ENCODE measurements around the gene SENP6.
"Not testable (repeated sequence)": the region's sequence is repeated elsewhere in the genome, so short reads cannot be mapped to it uniquely, and the experiment has no call there.

SENP6 gene

GRCh38 chr6:75608956-75609533, 7.4 kb downstream of the SENP6 start:
- no peak for DNase-seq

GRCh38 chr6:75609639-75610590, 8.2 kb downstream of the SENP6 start:
- DNase-seq = no peak

- no peak for DNase-seq
These were observed 9.5 kb downstream of the SENP6 start for GRCh38 chr6:75611011-75611701.

- no peak for DNase-seq
These were observed 10.2 kb downstream of the SENP6 start for GRCh38 chr6:75611702-75612375.

- DNase-seq = no peak
These were observed 10.8 kb downstream of the SENP6 start for GRCh38 chr6:75612434-75612833.

- DNase-seq = no peak
These were observed 11.4 kb downstream of the SENP6 start for GRCh38 chr6:75613056-75613501.

- no peak for DNase-seq
These were observed 16.8 kb downstream of the SENP6 start for GRCh38 chr6:75618437-75618836.

GRCh38 chr6:75619230-75619899, 17.7 kb downstream of the SENP6 start:
- no peak for DNase-seq

GRCh38 chr6:75620381-75621304, 19.0 kb downstream of the SENP6 start:
- no peak for DNase-seq

GRCh38 chr6:75621846-75622245, 20.2 kb downstream of the SENP6 start:
- no peak for DNase-seq

- no peak for DNase-seq
These were observed 21.8 kb downstream of the SENP6 start for GRCh38 chr6:75623491-75623890.

GRCh38 chr6:75624335-75624734, 22.7 kb downstream of the SENP6 start:
- no peak for DNase-seq

GRCh38 chr6:75624988-75625387, 23.3 kb downstream of the SENP6 start:
- no peak for DNase-seq

GRCh38 chr6:75626561-75626960, 24.9 kb downstream of the SENP6 start:
- DNase-seq = no peak

GRCh38 chr6:75627708-75628107, 26.0 kb downstream of the SENP6 start:
- DNase-seq = not testable (repeated sequence)

- DNase-seq = no peak
These were observed 30.4 kb downstream of the SENP6 start for GRCh38 chr6:75631859-75632635.

GRCh38 chr6:75633045-75633444, 31.4 kb downstream of the SENP6 start:
- DNase-seq = no peak

GRCh38 chr6:75642311-75642710, 40.6 kb downstream of the SENP6 start:
- DNase-seq = no peak

GRCh38 chr6:75643173-75643572, 41.5 kb downstream of the SENP6 start:
- DNase-seq = no peak

- no peak for DNase-seq
These were observed 54.8 kb downstream of the SENP6 start for GRCh38 chr6:75656479-75656878.

- DNase-seq = no peak
These were observed 55.6 kb downstream of the SENP6 start for GRCh38 chr6:75657327-75657726.

Data from NCI-H510A (cell line).